ENCODE results near the gene SLC6A1.

The SLC6A1 gene

GRCh38 chr3:11019116-11019819 lies 26.7 kb downstream of the SLC6A1 start:
- no peak for DNase-seq (ENCODE audit: low read depth, low spot score)
- H3K27me3 ChIP-seq (ENCODE audit: control insufficient read depth, insufficient read depth, low read length): no peaks in the 10 kb centered on the region
- no peak overlapping the region for H3K4me3 ChIP-seq (ENCODE audit: low read length)
- H3K4me1 ChIP-seq (ENCODE audit: control insufficient read depth, insufficient read depth, low read length): 0 out of 2 replicates have a peak, but pooled peaks cover 1% of the 10 kb centered on the region
- H3K27ac ChIP-seq (ENCODE audit: low read length): no peak overlapping the region
- H3K36me3 ChIP-seq (ENCODE audit: control insufficient read depth, insufficient read depth, low read length): no peaks in the 10 kb centered on the region
- no CpG with 5 or more reads among the region's 3 CpGs for WGBS (ENCODE audit: insufficient coverage, insufficient read length)
- H3K9me3 ChIP-seq (ENCODE audit: control insufficient read depth, insufficient read depth, low read length): no peaks in the 10 kb centered on the region

GRCh38 chr3:11020764-11021163 lies 28.2 kb downstream of the SLC6A1 start:
- Histone ChIP-seq H3K36me3 (ENCODE audit: control insufficient read depth, insufficient read depth, low read length) (no peaks in the 10 kb centered on the region), H3K27ac (ENCODE audit: low read length) (no peak overlapping the region), H3K27me3 (ENCODE audit: control insufficient read depth, insufficient read depth, low read length) (no peaks in the 10 kb centered on the region), H3K9me3 (ENCODE audit: control insufficient read depth, insufficient read depth, low read length) (no peaks in the 10 kb centered on the region), H3K4me3 (ENCODE audit: low read length) (no peak overlapping the region), H3K4me1 (ENCODE audit: control insufficient read depth, insufficient read depth, low read length) (no peaks in the 10 kb centered on the region)
- no peak for DNase-seq (ENCODE audit: low read depth, low spot score)
- WGBS (ENCODE audit: insufficient coverage, insufficient read length): no CpG with 5 or more reads among the region's 2 CpGs

GRCh38 chr3:11021611-11022011 lies 29.1 kb downstream of the SLC6A1 start:
- peaks cover 3% of the 10 kb centered on the region; the same call in 1 of the 2 replicates for H3K9me3 ChIP-seq (ENCODE audit: control insufficient read depth, insufficient read depth, low read length)
- WGBS (ENCODE audit: insufficient coverage, insufficient read length): no CpG with 5 or more reads among the region's 8 CpGs
- no peaks in the 10 kb centered on the region for H3K27me3 ChIP-seq (ENCODE audit: control insufficient read depth, insufficient read depth, low read length)

GRCh38 chr3:11022115-11022514 lies 29.6 kb downstream of the SLC6A1 start:
- H3K27ac ChIP-seq (ENCODE audit: low read length): no peak overlapping the region
- no peaks in the 10 kb centered on the region for H3K27me3 ChIP-seq (ENCODE audit: control insufficient read depth, insufficient read depth, low read length)
- no CpG with 5 or more reads among the region's 10 CpGs for WGBS (ENCODE audit: insufficient coverage, insufficient read length)
- no peaks in the 10 kb centered on the region for H3K36me3 ChIP-seq (ENCODE audit: control insufficient read depth, insufficient read depth, low read length)
- no peak overlapping the region for H3K4me3 ChIP-seq (ENCODE audit: low read length)
- no peak for DNase-seq (ENCODE audit: low read depth, low spot score)
- H3K9me3 ChIP-seq (ENCODE audit: control insufficient read depth, insufficient read depth, low read length): peaks cover 3% of the 10 kb centered on the region; the same call in 1 of the 2 replicates
- H3K4me1 ChIP-seq (ENCODE audit: control insufficient read depth, insufficient read depth, low read length): no peaks in the 10 kb centered on the region

More at GRCh38 chr3:11021611-11022011, 29.1 kb downstream of the SLC6A1 start:
- Histone ChIP-seq H3K4me3 (ENCODE audit: low read length) (no peak overlapping the region), H3K27ac (ENCODE audit: low read length) (no peak overlapping the region), H3K36me3 (ENCODE audit: control insufficient read depth, insufficient read depth, low read length) (no peaks in the 10 kb centered on the region), H3K4me1 (ENCODE audit: control insufficient read depth, insufficient read depth, low read length) (no peaks in the 10 kb centered on the region)
- no peak for DNase-seq (ENCODE audit: low read depth, low spot score)

- no peak for DNase-seq (ENCODE audit: low read depth, low spot score)
- WGBS (ENCODE audit: insufficient coverage, insufficient read length): no CpG with 5 or more reads among the region's 4 CpGs
- H3K9me3 ChIP-seq (ENCODE audit: control insufficient read depth, insufficient read depth, low read length): peaks cover 3% of the 10 kb centered on the region; the same call in 1 of the 2 replicates
- H3K4me3 ChIP-seq (ENCODE audit: low read length): no peak overlapping the region
- no peaks in the 10 kb centered on the region for H3K36me3 ChIP-seq (ENCODE audit: control insufficient read depth, insufficient read depth, low read length)
- H3K27me3 ChIP-seq (ENCODE audit: control insufficient read depth, insufficient read depth, low read length): no peaks in the 10 kb centered on the region
- H3K27ac ChIP-seq (ENCODE audit: low read length): no peak overlapping the region
- no peaks in the 10 kb centered on the region for H3K4me1 ChIP-seq (ENCODE audit: control insufficient read depth, insufficient read depth, low read length)
Observed at GRCh38 chr3:11024181-11024580, 31.6 kb downstream of the SLC6A1 start.

- Histone ChIP-seq H3K4me3 (ENCODE audit: low read length) (no peak overlapping the region), H3K4me1 (ENCODE audit: control insufficient read depth, insufficient read depth, low read length) (no peaks in the 10 kb centered on the region), H3K27me3 (ENCODE audit: control insufficient read depth, insufficient read depth, low read length) (no peaks in the 10 kb centered on the region), H3K9me3 (ENCODE audit: control insufficient read depth, insufficient read depth, low read length) (peaks cover 3% of the 10 kb centered on the region; the same call in 1 of the 2 replicates), H3K36me3 (ENCODE audit: control insufficient read depth, insufficient read depth, low read length) (no peaks in the 10 kb centered on the region), H3K27ac (ENCODE audit: low read length) (no peak overlapping the region)
- no peak for DNase-seq (ENCODE audit: low read depth, low spot score)
- WGBS (ENCODE audit: insufficient coverage, insufficient read length): no CpG with 5 or more reads among the region's 3 CpGs
Observed at GRCh38 chr3:11029948-11030347, 37.4 kb downstream of the SLC6A1 start.

GRCh38 chr3:11033871-11034270 lies 41.3 kb downstream of the SLC6A1 start:
- WGBS (ENCODE audit: insufficient coverage, insufficient read length): no CpG with 5 or more reads among the region's 3 CpGs
- Histone ChIP-seq H3K4me1 (ENCODE audit: control insufficient read depth, insufficient read depth, low read length) (no peaks in the 10 kb centered on the region), H3K27ac (ENCODE audit: low read length) (no peak overlapping the region), H3K4me3 (ENCODE audit: low read length) (no peak overlapping the region), H3K27me3 (ENCODE audit: control insufficient read depth, insufficient read depth, low read length) (no peaks in the 10 kb centered on the region), H3K9me3 (ENCODE audit: control insufficient read depth, insufficient read depth, low read length) (no peaks in the 10 kb centered on the region), H3K36me3 (ENCODE audit: control insufficient read depth, insufficient read depth, low read length) (no peaks in the 10 kb centered on the region)
- no peak for DNase-seq (ENCODE audit: low read depth, low spot score)

- Histone ChIP-seq H3K27ac (ENCODE audit: low read length) (no peak overlapping the region), H3K27me3 (ENCODE audit: control insufficient read depth, insufficient read depth, low read length) (no peaks in the 10 kb centered on the region), H3K36me3 (ENCODE audit: control insufficient read depth, insufficient read depth, low read length) (no peaks in the 10 kb centered on the region), H3K9me3 (ENCODE audit: control insufficient read depth, insufficient read depth, low read length) (no peaks in the 10 kb centered on the region), H3K4me3 (ENCODE audit: low read length) (no peak overlapping the region), H3K4me1 (ENCODE audit: control insufficient read depth, insufficient read depth, low read length) (no peaks in the 10 kb centered on the region)
- no peak for DNase-seq (ENCODE audit: low read depth, low spot score)
- WGBS (ENCODE audit: insufficient coverage, insufficient read length): no CpG with 5 or more reads among the region's 5 CpGs
Observed at GRCh38 chr3:11034309-11034985, 41.9 kb downstream of the SLC6A1 start.

- Histone ChIP-seq H3K27me3 (ENCODE audit: control insufficient read depth, insufficient read depth, low read length) (no peaks in the 10 kb centered on the region), H3K36me3 (ENCODE audit: control insufficient read depth, insufficient read depth, low read length) (no peaks in the 10 kb centered on the region), H3K4me3 (ENCODE audit: low read length) (no peak overlapping the region), H3K27ac (ENCODE audit: low read length) (no peak overlapping the region), H3K9me3 (ENCODE audit: control insufficient read depth, insufficient read depth, low read length) (no peaks in the 10 kb centered on the region), H3K4me1 (ENCODE audit: control insufficient read depth, insufficient read depth, low read length) (no peaks in the 10 kb centered on the region)
- WGBS (ENCODE audit: insufficient coverage, insufficient read length): no CpG with 5 or more reads among the region's 19 CpGs
- DNase-seq (ENCODE audit: low read depth, low spot score): no peak
Observed at GRCh38 chr3:11035757-11036505, 43.4 kb downstream of the SLC6A1 start.

- no peak overlapping the region for H3K4me3 ChIP-seq (ENCODE audit: low read length)
- no peak for DNase-seq (ENCODE audit: low read depth, low spot score)
- no peaks in the 10 kb centered on the region for H3K9me3 ChIP-seq (ENCODE audit: control insufficient read depth, insufficient read depth, low read length)
- no peaks in the 10 kb centered on the region for H3K4me1 ChIP-seq (ENCODE audit: control insufficient read depth, insufficient read depth, low read length)
- no peaks in the 10 kb centered on the region for H3K36me3 ChIP-seq (ENCODE audit: control insufficient read depth, insufficient read depth, low read length)
- no CpG with 5 or more reads among the region's 24 CpGs for WGBS (ENCODE audit: insufficient coverage, insufficient read length)
- H3K27me3 ChIP-seq (ENCODE audit: control insufficient read depth, insufficient read depth, low read length): no peaks in the 10 kb centered on the region
- H3K27ac ChIP-seq (ENCODE audit: low read length): no peak overlapping the region
Observed at GRCh38 chr3:11037241-11037873, 44.8 kb downstream of the SLC6A1 start.
